Measurements from ENCODE around the gene LRMDA. TPM values are rescaled to one million over a fixed set of nuclear protein-coding genes. Genes with fewer than 3 reads are reported as not detected.

Gene LRMDA
- total RNA-seq, 1 experiment from 2014 or later: 4.8 TPM

GRCh38 chr10:75448166-75448565, 16.7 kb downstream of the LRMDA start (continued):
- TF ChIP-seq REST (IDR thresholded peaks at IDR 0.05; ENCODE audit: low read depth) (no peak), ATF3 (IDR thresholded peaks at IDR 0.05) (no peak), JUND (IDR thresholded peaks at IDR 0.05) (no peak)

- peaks cover 0 to 5% of the 10 kb centered on the region in 2 experiments; a peak in 2 of 4 replicates for H3K9me3 ChIP-seq (ENCODE audit: control insufficient read depth in 1 of 2, insufficient read depth in 1 of 2, low read depth in 1 of 2, low read length in 2 of 2)
- ChIA-PET POLR2A (no interaction called here), CTCF (no interaction called here), RAD21 (ENCODE audit: low non-redundant PET in 1 of 2, low total read pairs in 2 of 2, uncharacterized antibody in 2 of 2, unreplicated experiment in 2 of 2) (no interaction called here)
- H3K27ac ChIP-seq (ENCODE audit: low read depth, low read length): no peak overlapping the region
- no peaks in the 10 kb centered on the region for H3K79me2 ChIP-seq (ENCODE audit: insufficient read depth, low read length)
- no peak overlapping the region for H3K9ac ChIP-seq (ENCODE audit: low read length)
- H3K36me3 ChIP-seq (ENCODE audit: control insufficient read depth in 1 of 2, insufficient read depth in 2 of 2, low read length in 2 of 2): no peaks in the 10 kb centered on the region
- no peaks in the 10 kb centered on the region for H4K20me1 ChIP-seq (ENCODE audit: insufficient read depth)
- no peak overlapping the region for H3K4me2 ChIP-seq (ENCODE audit: low read length)
- no peaks in the 10 kb centered on the region for H3K9me2 ChIP-seq (ENCODE audit: insufficient read depth)
- no peak overlapping the region for H3K4me3 ChIP-seq (replicated peaks in 1 of 2; ENCODE audit: low read depth in 1 of 2, low read length in 2 of 2)
- DNase-seq (ENCODE audit: low read depth, low spot score) (no peak), ATAC-seq (no peak)
- H3K4me1 ChIP-seq (ENCODE audit: control insufficient read depth in 1 of 2, insufficient read depth in 2 of 2, low read length in 2 of 2): no peaks in the 10 kb centered on the region
- intact Hi-C loops (cut with micrococcal nuclease): no loop called here
- BruUV-seq (replicated peaks): no TSS peak
- H3K27me3 ChIP-seq (ENCODE audit: insufficient read depth, low read length): no peaks in the 10 kb centered on the region
- H2AFZ ChIP-seq (ENCODE audit: low read depth, low read length, poor library complexity, severe bottlenecking): no peak overlapping the region
- TF ChIP-seq POLR2AphosphoS5 (IDR thresholded peaks at IDR 0.05; ENCODE audit: low read depth, low read length) (no peak), ELF1 (IDR thresholded peaks at IDR 0.05; ENCODE audit: borderline replicate concordance, low read depth) (no peak), CBX3 (IDR thresholded peaks at IDR 0.05; ENCODE audit: low read depth) (no peak), RAD21 (IDR thresholded peaks at IDR 0.05; ENCODE audit: low read depth) (no peak), TCF7L2 (IDR thresholded peaks at IDR 0.05; ENCODE audit: borderline replicate concordance, extremely low read depth, insufficient read depth, insufficient read length) (no peak), ZFX (IDR thresholded peaks at IDR 0.05) (no peak), FOSL1 (IDR thresholded peaks at IDR 0.05; ENCODE audit: low read depth) (no peak), SRF (IDR thresholded peaks at IDR 0.05; ENCODE audit: low read depth) (no peak), EZH2 (IDR thresholded peaks at IDR 0.05) (no peak), ATF3 (IDR thresholded peaks at IDR 0.05) (no peak), CTCF (IDR thresholded peaks at IDR 0.05 in 2 of 3, conservative IDR thresholded peaks at IDR 0.05 in 1 of 3; ENCODE audit: borderline replicate concordance in 1 of 3, insufficient read depth in 1 of 3, low read depth in 2 of 3, low read length in 2 of 3) (no peak), MAX (IDR thresholded peaks at IDR 0.05) (no peak), POLR2A (IDR thresholded peaks at IDR 0.05; ENCODE audit: borderline replicate concordance, extremely low read depth, insufficient read depth, insufficient read length) (no peak), REST (IDR thresholded peaks at IDR 0.05; ENCODE audit: low read depth) (no peak)
Measured at GRCh38 chr10:75449382-75450074, 18.1 kb downstream of the LRMDA start.

All from HCT116 (cell line).